Measurements from ENCODE around the gene MLANA. TPM values are rescaled to one million over a fixed set of nuclear protein-coding genes. Genes with fewer than 3 reads are reported as not detected.

MLANA gene
- total RNA-seq, 6 donors from 2014 or later: not detected

GRCh38 chr9:5896863-5897262, 6.2 kb downstream of the MLANA start:
- Histone ChIP-seq H3K4me3 (no peak overlapping the region), H3K36me3 (peaks cover 0 to 16% (median 3%) of the 10 kb centered on the region in 4 donors), H3K27me3 (no peaks in the 10 kb centered on the region), H3K4me1 (no peaks in the 10 kb centered on the region), H3K9me3 (no peaks in the 10 kb centered on the region), H3K27ac (no peak overlapping the region)
- ATAC-seq (ENCODE audit: low FRiP score in 2 of 2) (no peak), DNase-seq (no peak)
- TF ChIP-seq CTCF (IDR thresholded peaks at IDR 0.05): no peak
- TF ChIP-seq EP300 (IDR thresholded peaks at IDR 0.05): no peak
- no peak for TF ChIP-seq POLR2AphosphoS5 (IDR thresholded peaks at IDR 0.05)
- no peak for TF ChIP-seq POLR2A (IDR thresholded peaks at IDR 0.05)
- 96 to 99% methylated on average over 4 of the region's 4 CpGs for WGBS, 2 donors

- Histone ChIP-seq H3K36me3 (peaks cover 0 to 16% (median 3%) of the 10 kb centered on the region in 4 donors), H3K4me1 (no peaks in the 10 kb centered on the region), H3K27ac (no peak overlapping the region), H3K27me3 (no peaks in the 10 kb centered on the region), H3K9me3 (no peaks in the 10 kb centered on the region), H3K4me3 (no peak overlapping the region)
- ATAC-seq (ENCODE audit: low FRiP score in 2 of 2) (no peak), DNase-seq (no peak)
- TF ChIP-seq CTCF (IDR thresholded peaks at IDR 0.05): no peak
- no peak for TF ChIP-seq POLR2A (IDR thresholded peaks at IDR 0.05)
- TF ChIP-seq POLR2AphosphoS5 (IDR thresholded peaks at IDR 0.05): no peak
- TF ChIP-seq EP300 (IDR thresholded peaks at IDR 0.05): no peak
- 86 to 90% methylated on average over 5 of the region's 5 CpGs for WGBS, 2 donors
These were observed 7.2 kb downstream of the MLANA start for GRCh38 chr9:5897851-5898250.

GRCh38 chr9:5899292-5899691, 8.6 kb downstream of the MLANA start:
- DNase-seq (no peak), ATAC-seq (ENCODE audit: low FRiP score in 2 of 2) (no peak)
- TF ChIP-seq POLR2AphosphoS5 (IDR thresholded peaks at IDR 0.05): no peak
- no peak for TF ChIP-seq POLR2A (IDR thresholded peaks at IDR 0.05)
- TF ChIP-seq EP300 (IDR thresholded peaks at IDR 0.05): no peak
- no peak for TF ChIP-seq CTCF (IDR thresholded peaks at IDR 0.05)
- H3K27ac ChIP-seq: no peak overlapping the region
- no peaks in the 10 kb centered on the region for H3K9me3 ChIP-seq
- no peak overlapping the region for H3K4me3 ChIP-seq
- H3K27me3 ChIP-seq: no peaks in the 10 kb centered on the region
- WGBS, 2 donors: 75 to 80% methylated on average over 2 of the region's 2 CpGs
- peaks cover 0 to 16% (median 3%) of the 10 kb centered on the region in 4 donors for H3K36me3 ChIP-seq
- H3K4me1 ChIP-seq: no peaks in the 10 kb centered on the region

- Histone ChIP-seq H3K36me3 (peaks cover 0 to 22% (median 3%) of the 10 kb centered on the region in 4 donors), H3K9me3 (no peaks in the 10 kb centered on the region), H3K27me3 (no peaks in the 10 kb centered on the region), H3K4me1 (no peaks in the 10 kb centered on the region), H3K27ac (no peak overlapping the region), H3K4me3 (no peak overlapping the region)
- DNase-seq (no peak), ATAC-seq (ENCODE audit: low FRiP score in 2 of 2) (no peak)
- TF ChIP-seq CTCF (IDR thresholded peaks at IDR 0.05): no peak
These were observed 9.9 kb downstream of the MLANA start for GRCh38 chr9:5900622-5901021.

DNA sequence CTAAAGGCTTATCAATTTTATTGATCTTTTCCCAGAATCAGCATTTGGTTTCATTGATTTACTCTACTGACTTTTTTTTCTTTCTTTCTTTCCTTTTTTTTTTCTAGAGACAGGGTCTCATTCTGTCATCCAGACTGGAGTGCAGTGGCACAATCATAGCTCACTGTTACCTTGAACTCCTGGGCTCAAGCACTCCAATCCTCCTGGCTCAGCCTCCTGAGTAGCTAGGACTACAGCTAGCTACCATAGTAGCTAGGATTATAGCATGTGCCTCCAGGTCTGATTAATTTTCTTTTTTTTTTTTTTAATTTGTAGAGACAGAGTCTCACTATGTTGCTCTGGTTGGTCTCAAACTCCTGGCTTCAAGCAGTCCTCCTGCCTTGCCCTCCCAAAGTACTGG, 11.7 kb downstream of the MLANA start:
- no peak for ATAC-seq (ENCODE audit: low FRiP score in 2 of 2)

More for the DNA sequence above, 11.7 kb downstream of the MLANA start:
- Histone ChIP-seq H3K9me3 (no peaks in the 10 kb centered on the region), H3K4me3 (no peak overlapping the region), H3K27ac (no peak overlapping the region), H3K27me3 (no peaks in the 10 kb centered on the region), H3K36me3 (peaks cover 0 to 29% (median 3%) of the 10 kb centered on the region in 4 donors), H3K4me1 (no peaks in the 10 kb centered on the region)
- TF ChIP-seq POLR2AphosphoS5 (IDR thresholded peaks at IDR 0.05) (no peak), EP300 (IDR thresholded peaks at IDR 0.05) (no peak), CTCF (IDR thresholded peaks at IDR 0.05) (no peak), POLR2A (IDR thresholded peaks at IDR 0.05) (no peak)
- DNase-seq: no peak

Measured in upper lobe of left lung (tissue), 6 donors.